ENCODE results near the gene KRT36. TPM values are rescaled to one million over a fixed set of nuclear protein-coding genes. Genes with fewer than 3 reads are reported as not detected.

Gene KRT36
- total RNA-seq, 4 donors from 2014 or later: not detected

GRCh38 chr17:41486316-41486715 is 3.4 kb downstream of the KRT36 start:
- ATAC-seq: no peak
- H3K27ac ChIP-seq: no peak overlapping the region
- no peaks in the 10 kb centered on the region for H3K9me3 ChIP-seq

GRCh38 chr17:41484920-41485904 is 4.5 kb downstream of the KRT36 start:
- Histone ChIP-seq H3K4me3 (no peak overlapping the region), H3K27ac (no peak overlapping the region), H3K9me3 (no peaks in the 10 kb centered on the region), H3K4me1 (no peaks in the 10 kb centered on the region), H3K27me3 (no peaks in the 10 kb centered on the region), H3K36me3 (no peaks in the 10 kb centered on the region)
- WGBS, 2 donors (ENCODE audit: low coverage in 1 of 2): 90 to 100% methylated on average over 1 to 3 of the region's 8 CpGs
- no peak for TF ChIP-seq CTCF (IDR thresholded peaks at IDR 0.05)
- no peak for TF ChIP-seq EP300 (IDR thresholded peaks at IDR 0.05)
- no peak for TF ChIP-seq POLR2AphosphoS5 (IDR thresholded peaks at IDR 0.05)
- ATAC-seq: no peak

More at GRCh38 chr17:41486316-41486715, 3.4 kb downstream of the KRT36 start:
- Histone ChIP-seq H3K27me3 (no peaks in the 10 kb centered on the region), H3K4me1 (no peaks in the 10 kb centered on the region), H3K36me3 (no peaks in the 10 kb centered on the region), H3K4me3 (no peak overlapping the region)
- TF ChIP-seq POLR2AphosphoS5 (IDR thresholded peaks at IDR 0.05) (no peak), POLR2A (IDR thresholded peaks at IDR 0.05) (no peak), EP300 (IDR thresholded peaks at IDR 0.05) (no peak)
- 87 to 88% methylated on average over 3 to 10 of the region's 13 CpGs for WGBS, 2 donors (ENCODE audit: low coverage in 1 of 2)

GRCh38 chr17:41483991-41484826 is 5.5 kb downstream of the KRT36 start:
- no peak overlapping the region for H3K4me3 ChIP-seq
- no peak for ATAC-seq
- 75 to 81% methylated on average over 2 to 4 of the region's 7 CpGs for WGBS, 2 donors (ENCODE audit: low coverage in 1 of 2)
- no peaks in the 10 kb centered on the region for H3K4me1 ChIP-seq
- TF ChIP-seq CTCF (IDR thresholded peaks at IDR 0.05) (no peak), EP300 (IDR thresholded peaks at IDR 0.05) (no peak)
- H3K27ac ChIP-seq: no peak overlapping the region
- no peaks in the 10 kb centered on the region for H3K9me3 ChIP-seq
- H3K27me3 ChIP-seq: no peaks in the 10 kb centered on the region
- no peaks in the 10 kb centered on the region for H3K36me3 ChIP-seq

- 64 to 91% methylated on average over 4 to 9 of the region's 9 CpGs for WGBS, 2 donors (ENCODE audit: low coverage in 1 of 2)
- ATAC-seq: no peak
Observed at GRCh38 chr17:41483531-41483930, 6.2 kb downstream of the KRT36 start.

More at GRCh38 chr17:41483531-41483930, 6.2 kb downstream of the KRT36 start:
- Histone ChIP-seq H3K36me3 (no peaks in the 10 kb centered on the region), H3K9me3 (no peaks in the 10 kb centered on the region), H3K27me3 (no peaks in the 10 kb centered on the region), H3K4me3 (no peak overlapping the region), H3K27ac (no peak overlapping the region), H3K4me1 (no peaks in the 10 kb centered on the region)
- no peak for TF ChIP-seq EP300 (IDR thresholded peaks at IDR 0.05)
- no peak for TF ChIP-seq POLR2A (IDR thresholded peaks at IDR 0.05)
- TF ChIP-seq POLR2AphosphoS5 (IDR thresholded peaks at IDR 0.05): no peak
- TF ChIP-seq CTCF (IDR thresholded peaks at IDR 0.05): no peak
